SK-N-MC (cell line): ENCODE results near the gene TRPM6.

Experiments used
- EZH2 ChIP-seq: fragments of 200-600 bp; sonication (generic); IDR thresholded peaks from one replicate; pipeline ENCODE4 v1.6.1; 2017; ENCODE audit warnings: antibody characterized with exemption
- FOXP2 ChIP-seq: optimal IDR thresholded peaks from 2 replicates; pipeline ENCODE3; 2011; ENCODE audit warnings: mild to moderate bottlenecking, moderate library complexity; ENCODE audit not compliant: insufficient read depth; ENCODE audit errors: extremely low read length, control extremely low read depth

DNA sequence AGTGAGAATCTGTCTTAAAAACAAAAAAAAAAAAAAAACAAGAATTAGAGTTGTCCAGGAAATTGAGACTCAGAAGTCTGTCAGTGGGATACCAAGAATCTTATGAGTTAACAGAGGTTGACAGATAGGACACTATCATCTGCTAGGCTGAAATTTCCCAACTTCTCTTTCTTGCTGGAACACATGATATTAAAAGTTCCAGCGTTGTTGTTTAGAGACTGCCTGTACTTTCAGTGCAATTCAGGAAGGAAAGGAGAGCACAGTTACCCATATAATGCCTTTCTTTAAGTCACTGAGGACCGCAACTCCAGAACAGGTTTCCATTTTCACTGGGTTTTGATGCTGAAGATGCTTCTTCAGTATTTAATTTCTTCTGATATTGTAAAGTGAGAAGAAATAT is 13.5 kb downstream of the TRPM6 start:
- TF ChIP-seq EZH2 (no peak), FOXP2 (no peak)
